Gastrocnemius medialis (tissue), 4 donors: ENCODE measurements around the gene BCL11B.

Experiments
- POLR2A ChIP-seq, 2 donors: fragments of 450-650 bp; IDR thresholded peaks; one replicate each; pipeline ENCODE4 v1.6.1; 2017; ENCODE audit warnings: antibody characterized with exemption in 2 of 2, mild to moderate bottlenecking in 2 of 2, moderate library complexity in 2 of 2
- TF ChIP-seq, protein P1 (sequence below), 5 experiments: fragments of 450-650 bp in 3 of 5; fragments of 200-600 bp in 2 of 5; sonication (generic) in 2 of 5; IDR thresholded peaks in 4 of 5; conservative IDR thresholded peaks in 1 of 5; 1 replicate in 4 of 5; 2 replicates in 1 of 5; pipeline ENCODE4 v1.5.1; 2016 to 2019; ENCODE audit warnings: antibody characterized with exemption in 5 of 5, mild to moderate bottlenecking in 3 of 5, moderate library complexity in 3 of 5

DNA sequence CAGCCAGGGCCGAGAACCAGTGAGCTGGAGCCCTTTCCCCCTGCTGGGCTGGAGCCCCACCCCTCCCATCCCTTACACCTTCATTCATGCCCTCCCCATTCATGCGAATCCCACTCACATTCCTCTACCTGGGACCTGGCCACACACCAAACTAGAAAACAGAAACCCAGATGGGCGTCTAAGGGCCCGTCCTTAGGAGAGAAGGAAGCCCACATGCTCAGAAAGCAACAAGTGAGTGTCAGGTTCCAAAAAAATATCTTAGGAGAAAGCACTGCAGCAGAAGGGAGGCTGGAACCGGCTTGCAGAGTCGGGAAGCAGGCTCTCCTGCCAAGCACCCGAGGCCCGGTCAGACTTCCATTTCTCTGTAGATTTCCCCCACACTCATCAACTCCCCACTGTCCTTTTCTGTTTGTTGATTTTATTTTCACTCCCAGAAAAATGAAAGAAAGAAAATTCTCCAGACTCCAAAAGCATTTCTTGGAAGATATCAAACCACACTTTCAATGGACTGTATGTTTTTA, 13.6 kb downstream of the BCL11B start:
- TF ChIP-seq, protein P1, sequence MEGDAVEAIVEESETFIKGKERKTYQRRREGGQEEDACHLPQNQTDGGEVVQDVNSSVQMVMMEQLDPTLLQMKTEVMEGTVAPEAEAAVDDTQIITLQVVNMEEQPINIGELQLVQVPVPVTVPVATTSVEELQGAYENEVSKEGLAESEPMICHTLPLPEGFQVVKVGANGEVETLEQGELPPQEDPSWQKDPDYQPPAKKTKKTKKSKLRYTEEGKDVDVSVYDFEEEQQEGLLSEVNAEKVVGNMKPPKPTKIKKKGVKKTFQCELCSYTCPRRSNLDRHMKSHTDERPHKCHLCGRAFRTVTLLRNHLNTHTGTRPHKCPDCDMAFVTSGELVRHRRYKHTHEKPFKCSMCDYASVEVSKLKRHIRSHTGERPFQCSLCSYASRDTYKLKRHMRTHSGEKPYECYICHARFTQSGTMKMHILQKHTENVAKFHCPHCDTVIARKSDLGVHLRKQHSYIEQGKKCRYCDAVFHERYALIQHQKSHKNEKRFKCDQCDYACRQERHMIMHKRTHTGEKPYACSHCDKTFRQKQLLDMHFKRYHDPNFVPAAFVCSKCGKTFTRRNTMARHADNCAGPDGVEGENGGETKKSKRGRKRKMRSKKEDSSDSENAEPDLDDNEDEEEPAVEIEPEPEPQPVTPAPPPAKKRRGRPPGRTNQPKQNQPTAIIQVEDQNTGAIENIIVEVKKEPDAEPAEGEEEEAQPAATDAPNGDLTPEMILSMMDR (IDR thresholded peaks at IDR 0.05 in 4 of 5, conservative IDR thresholded peaks at IDR 0.05 in 1 of 5): no peak
- no peak for TF ChIP-seq POLR2A (IDR thresholded peaks at IDR 0.05)
